A549 (cell line): ENCODE measurements around the gene XAB2. TPM values are rescaled to one million over a fixed set of nuclear protein-coding genes. Genes with fewer than 3 reads are reported as not detected.
A peak's percentile ranks its signal among the peaks of the same experiment; 100 is the strongest.

Experiments used
- ATAC-seq, 2 experiments: fragments of 200-7000 bp in 1 of 2; fragments of >200 bp in 1 of 2; cut with Nextera tagmentation in 1 of 2; cut with Tn5 transposase in 1 of 2; 3 replicates each; pipeline versions ENCODE4 v1.8.0 to v1.9.1; 2018 to 2020; ENCODE audit warnings: mild to moderate bottlenecking in 1 of 2, moderate library complexity in 1 of 2
- CTCF ChIA-PET: fragments of 300-600 bp; sonication (Branson Sonifier 250); formaldehyde crosslinking; extraction: SDS; loops from one replicate; lab custom pipeline; 2021; ENCODE audit warnings: antibody characterized with exemption, inconsistent platforms; lab: Yijun Ruan, JAX
- POLR2A ChIA-PET: fragments of 350-600 bp; formaldehyde crosslinking; extraction: SDS; loops from one replicate; lab custom pipeline; 2021; ENCODE audit warnings: antibody characterized with exemption, inconsistent platforms; lab: Yijun Ruan, JAX
- DNase-seq, 2 experiments: peaks; one replicate each; pipeline versions ENCODE4 v3.0.0 to v3.0.0-alpha.2; 2011 to 2016; ENCODE audit warnings: low read depth in 1 of 2, low spot score in 1 of 2
- FAIRE-seq: peaks from 2 replicates; lab custom pipeline; 2011; peaks lifted over from hg19 to GRCh38; lab: Jason Lieb, UNC
- H3K27ac ChIP-seq, 2 experiments: fragments of >200 bp; sonication (Bioruptor Twin); formaldehyde crosslinking; 3 replicates each; pipeline ENCODE4 v1.5.1; 2016 to 2017
- H3K4me1 ChIP-seq: fragments of >200 bp; sonication (Bioruptor Twin); formaldehyde crosslinking; 3 replicates; pipeline ENCODE4 v1.6.1; 2016
- H3K4me2 ChIP-seq: fragments of >200 bp; sonication (Bioruptor Twin); formaldehyde crosslinking; 3 replicates; pipeline ENCODE4 v1.6.1; 2016
- H3K4me3 ChIP-seq: fragments of >200 bp; sonication (Bioruptor Twin); formaldehyde crosslinking; 3 replicates; pipeline ENCODE4 v1.5.1; 2016
- H3K9me3 ChIP-seq: fragments of >200 bp; sonication (Bioruptor Twin); formaldehyde crosslinking; 3 replicates; pipeline ENCODE4 v1.6.1; 2016
- CEBPB ChIP-seq, 2 experiments: fragments of >200 bp in 1 of 2; sonication (Bioruptor Twin) in 1 of 2; formaldehyde crosslinking in 1 of 2; IDR thresholded peaks; 2 replicates each; pipeline ENCODE4 v1.6.1; 2012 to 2016
- CHD2 ChIP-seq: fragments of 150-350 bp; IDR thresholded peaks from 2 replicates; pipeline ENCODE4 v1.6.1; 2014; ENCODE audit warnings: low read length; ENCODE audit not compliant: partially characterized antibody
- CHD4 ChIP-seq: fragments of 200-600 bp; sonication (generic); IDR thresholded peaks from 2 replicates; pipeline ENCODE4 v1.6.1; 2016; ENCODE audit warnings: antibody characterized with exemption, mild to moderate bottlenecking, borderline replicate concordance
- EHMT2 ChIP-seq: fragments of 200-600 bp; sonication (generic); IDR thresholded peaks from 2 replicates; pipeline ENCODE4 v1.6.1; 2016; ENCODE audit warnings: antibody characterized with exemption, low read depth, mild to moderate bottlenecking, moderate library complexity
- EP300 ChIP-seq, 2 experiments: fragments of >200 bp; sonication (Bioruptor Twin); formaldehyde crosslinking; IDR thresholded peaks; 2 replicates in 1 of 2; 3 replicates in 1 of 2; pipeline ENCODE4 v1.6.1; 2016 to 2017
- FOSL2 ChIP-seq, 2 experiments: fragments of 450-650 bp in 1 of 2; fragments of >200 bp in 1 of 2; sonication (Bioruptor Twin) in 1 of 2; formaldehyde crosslinking; IDR thresholded peaks; 2 replicates each; pipeline versions ENCODE4 v1.5.0 to v1.6.1; 2016 to 2020; ENCODE audit warnings: mild to moderate bottlenecking in 1 of 2, moderate library complexity in 1 of 2
- HDAC2 ChIP-seq: fragments of 200-600 bp; sonication (generic); IDR thresholded peaks from 2 replicates; pipeline ENCODE4 v1.6.1; 2016
- HOXB5 ChIP-seq: fragments of 250-450 bp; sonication (Bioruptor Pico); IDR thresholded peaks from 2 replicates; pipeline ENCODE4 v1.5.0; 2020; ENCODE audit warnings: mild to moderate bottlenecking, moderate library complexity
- JUN ChIP-seq, 2 experiments: fragments of >200 bp; sonication (Bioruptor Twin); formaldehyde crosslinking; IDR thresholded peaks; 2 replicates in 1 of 2; 3 replicates in 1 of 2; pipeline ENCODE4 v1.6.1; 2016 to 2017
- KDM1A ChIP-seq: fragments of 200-600 bp; sonication (generic); IDR thresholded peaks from 2 replicates; pipeline ENCODE4 v1.6.1; 2016; ENCODE audit warnings: low read depth, mild to moderate bottlenecking
- MAFK ChIP-seq: fragments of 450-650 bp; IDR thresholded peaks from 2 replicates; pipeline ENCODE4 v1.6.1; 2014; ENCODE audit not compliant: partially characterized antibody
- MYC ChIP-seq: IDR thresholded peaks from 2 replicates; pipeline ENCODE4 v1.6.1; 2012; ENCODE audit warnings: mild to moderate bottlenecking, inconsistent platforms, low read length, improper control_type of control experiment, borderline replicate concordance
- NFE2L2 ChIP-seq: fragments of 150-350 bp; conservative IDR thresholded peaks from 2 replicates; pipeline ENCODE4 v1.6.1; 2014; ENCODE audit warnings: low read length
- NR3C1 ChIP-seq: fragments of >200 bp; sonication (Bioruptor Twin); formaldehyde crosslinking; IDR thresholded peaks from 3 replicates; pipeline ENCODE4 v1.6.1; 2017
- PHF8 ChIP-seq: fragments of 200-600 bp; sonication (generic); IDR thresholded peaks from 2 replicates; pipeline ENCODE4 v1.6.1; 2016; ENCODE audit warnings: low read depth, mild to moderate bottlenecking, antibody characterized with exemption, moderate library complexity, borderline replicate concordance
- POLR2A ChIP-seq: IDR thresholded peaks from 2 replicates; pipeline ENCODE4 v1.6.1; 2012; ENCODE audit warnings: mild to moderate bottlenecking, low read length
- POLR2AphosphoS2 ChIP-seq: conservative IDR thresholded peaks from 2 replicates; pipeline ENCODE4 v1.6.1; 2012; ENCODE audit warnings: low read length, improper control_type of control experiment, inconsistent platforms
- RAD21 ChIP-seq, 2 experiments: fragments of >200 bp in 1 of 2; sonication (Bioruptor Twin) in 1 of 2; formaldehyde crosslinking in 1 of 2; IDR thresholded peaks in 1 of 2; conservative IDR thresholded peaks in 1 of 2; 2 replicates in 1 of 2; 3 replicates in 1 of 2; pipeline ENCODE4 v1.6.1; 2012 to 2018; ENCODE audit warnings: inconsistent platforms in 1 of 2
- RARB ChIP-seq: fragments of 250-450 bp; sonication (Bioruptor Pico); IDR thresholded peaks from 2 replicates; pipeline ENCODE4 v1.8.0; 2021; ENCODE audit warnings: mild to moderate bottlenecking, moderate library complexity
- TP53 ChIP-seq: fragments of 250-450 bp; sonication (Bioruptor Pico); IDR thresholded peaks from 2 replicates; pipeline ENCODE4 v1.5.0; 2021; ENCODE audit warnings: mild to moderate bottlenecking, moderate library complexity
- ZSCAN20 ChIP-seq: fragments of 250-450 bp; sonication (Bioruptor Pico); IDR thresholded peaks from 2 replicates; pipeline ENCODE4 v1.8.0; 2022; ENCODE audit warnings: mild to moderate bottlenecking, moderate library complexity
- WGBS: methylation state at CpG from one replicate; pipeline ENCODE4 v1.1.6; 2017; ENCODE audit errors: missing lambda C conversion rate; 5-methylcytosine and 5-hydroxymethylcytosine counted together
- polyA plus RNA-seq, 4 experiments: library from polyadenylated mRNA; depleted of rRNA in 3 of 4; stranded (reverse); fragments of >200 nt; fragmentation: RNase III in 1 of 4; extraction: RNeasy Plus Mini Kit Qiagen cat#74134 plus additional on column Dnase treatment in 1 of 4; gene quantifications; 2 replicates in 3 of 4; 3 replicates in 1 of 4; pipeline ENCODE4 v1.2.3, GENCODE V29; 2011 to 2017
- TF ChIP-seq, protein P1 (sequence below): fragments of >200 bp; sonication (Bioruptor Twin); formaldehyde crosslinking; IDR thresholded peaks from 2 replicates; pipeline ENCODE4 v1.6.1; 2016
- TF ChIP-seq, protein P2 (sequence below): IDR thresholded peaks from 2 replicates; pipeline ENCODE4 v1.6.1; 2012; ENCODE audit warnings: low read depth, borderline replicate concordance
- TF ChIP-seq, protein P3 (sequence below): fragments of 250-450 bp; sonication (Bioruptor Pico); IDR thresholded peaks from 2 replicates; pipeline ENCODE4 v1.5.0; 2021; ENCODE audit warnings: mild to moderate bottlenecking, moderate library complexity, borderline replicate concordance
- TF ChIP-seq, protein P4 (sequence below): fragments of 150-350 bp; IDR thresholded peaks from 2 replicates; pipeline ENCODE4 v1.6.1; 2014; ENCODE audit warnings: low read depth, mild to moderate bottlenecking, low read length
- TF ChIP-seq, protein P5 (sequence below): IDR thresholded peaks from 2 replicates; pipeline ENCODE4 v1.6.1; 2012

XAB2 gene
- polyA plus RNA-seq, 2 of the 4 experiments (the other 2 are of a cell fraction): 15.0 to 21.2 TPM

DNA sequence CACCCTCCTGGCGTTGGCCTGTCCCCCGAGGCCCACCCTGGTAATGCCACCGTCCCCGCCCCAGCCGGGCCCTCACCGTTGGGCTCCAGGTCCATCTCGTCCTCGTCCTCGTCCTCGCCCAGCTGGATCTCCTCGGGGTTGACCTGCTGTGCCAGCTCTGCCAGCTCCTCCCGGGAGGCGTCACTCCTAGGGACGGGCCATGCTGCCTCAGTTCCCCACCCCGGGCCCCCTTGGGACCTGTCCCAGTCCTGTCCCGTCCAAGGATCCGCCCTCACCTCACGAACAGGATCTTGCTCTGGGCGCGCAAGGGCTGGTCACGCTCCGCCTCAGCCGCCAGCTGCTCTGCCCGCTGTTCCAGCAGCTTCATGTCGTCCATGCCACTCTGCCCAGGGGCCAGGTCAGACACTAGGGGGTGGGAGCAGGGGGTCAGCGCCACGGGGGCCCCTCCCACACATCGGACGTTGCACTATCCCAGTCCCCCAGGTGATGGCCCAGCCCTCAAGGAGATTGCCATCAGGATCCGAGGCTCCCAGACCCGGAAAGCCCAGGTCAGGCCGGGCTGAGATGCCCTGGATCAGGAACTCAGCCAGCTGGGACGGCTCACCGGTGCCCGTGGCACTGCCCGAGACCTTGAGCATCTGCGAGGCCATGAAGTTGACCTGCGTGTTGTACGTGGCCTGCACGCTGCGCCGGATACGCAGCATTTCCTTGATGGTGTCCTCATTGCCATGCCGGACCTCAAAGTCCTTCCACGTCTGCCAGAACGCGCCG, 9.5 kb downstream of the XAB2 start (continued):
- TF ChIP-seq KDM1A (no peak), NFE2L2 (no peak), PHF8 (no peak), EHMT2 (no peak)
- TF ChIP-seq, protein P1, sequence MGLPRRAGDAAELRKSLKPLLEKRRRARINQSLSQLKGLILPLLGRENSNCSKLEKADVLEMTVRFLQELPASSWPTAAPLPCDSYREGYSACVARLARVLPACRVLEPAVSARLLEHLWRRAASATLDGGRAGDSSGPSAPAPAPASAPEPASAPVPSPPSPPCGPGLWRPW: no peak

DNA sequence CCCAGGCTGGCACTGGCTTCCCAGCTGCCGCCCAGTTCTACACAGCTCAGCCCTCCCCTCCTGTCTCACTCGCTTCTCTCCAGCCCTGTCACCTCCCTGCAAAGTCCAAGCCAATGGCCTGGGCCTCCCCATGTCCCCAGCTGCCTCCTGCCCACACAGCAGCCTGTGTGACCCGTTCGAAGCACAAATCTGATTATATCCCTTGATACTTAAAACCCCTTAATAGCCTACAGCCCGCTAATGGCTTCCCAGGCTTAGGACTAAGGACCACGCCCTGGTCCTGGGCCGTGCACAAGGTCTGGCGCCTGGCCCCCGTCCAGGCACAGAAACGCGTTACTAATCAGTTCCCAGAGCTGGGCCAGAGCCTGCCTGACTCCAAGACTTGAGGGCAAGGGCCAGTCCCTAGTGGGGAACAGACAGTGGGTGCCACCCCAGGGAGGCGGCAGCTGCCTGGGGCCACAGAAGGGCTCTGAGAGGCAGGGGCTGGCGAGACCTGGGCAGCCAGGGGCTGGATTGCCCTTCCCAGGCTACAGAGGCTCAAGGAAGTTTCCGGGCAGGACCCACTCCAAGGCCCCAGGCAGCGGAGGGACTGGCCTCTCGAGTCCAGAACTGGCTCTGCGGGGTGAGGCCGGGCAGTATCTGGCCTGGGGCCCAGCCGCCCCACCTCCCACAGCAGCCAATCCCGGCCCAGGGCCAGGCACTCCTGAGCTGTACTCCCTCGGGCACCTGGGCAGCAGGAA, 10.4 kb downstream of the XAB2 start:
- WGBS: 92% methylated on average over 13 of the region's 21 CpGs
- no peak for FAIRE-seq
- Histone ChIP-seq H3K27ac (no peak overlapping the region), H3K4me1 (no peaks in the 10 kb centered on the region), H3K4me2 (no peak overlapping the region), H3K4me3 (no peak overlapping the region), H3K9me3 (no peaks in the 10 kb centered on the region)
- TF ChIP-seq HDAC2 (no peak), POLR2AphosphoS2 (no peak), POLR2A (no peak), CHD2 (no peak), CHD4 (no peak), FOSL2 (IDR thresholded peaks at IDR 0.05) (no peak), FOSL2 (CRISPR knock-in tag; IDR thresholded peaks at IDR 0.05) (no peak), NR3C1 (no peak), RARB (CRISPR knock-in tag) (no peak), MAFK (no peak), JUN (IDR thresholded peaks at IDR 0.05) (no peak), EP300 (IDR thresholded peaks at IDR 0.05) (no peak), MYC (no peak)
- TF ChIP-seq, protein P2, sequence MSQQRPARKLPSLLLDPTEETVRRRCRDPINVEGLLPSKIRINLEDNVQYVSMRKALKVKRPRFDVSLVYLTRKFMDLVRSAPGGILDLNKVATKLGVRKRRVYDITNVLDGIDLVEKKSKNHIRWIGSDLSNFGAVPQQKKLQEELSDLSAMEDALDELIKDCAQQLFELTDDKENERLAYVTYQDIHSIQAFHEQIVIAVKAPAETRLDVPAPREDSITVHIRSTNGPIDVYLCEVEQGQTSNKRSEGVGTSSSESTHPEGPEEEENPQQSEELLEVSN: no peak
- TF ChIP-seq, protein P3, sequence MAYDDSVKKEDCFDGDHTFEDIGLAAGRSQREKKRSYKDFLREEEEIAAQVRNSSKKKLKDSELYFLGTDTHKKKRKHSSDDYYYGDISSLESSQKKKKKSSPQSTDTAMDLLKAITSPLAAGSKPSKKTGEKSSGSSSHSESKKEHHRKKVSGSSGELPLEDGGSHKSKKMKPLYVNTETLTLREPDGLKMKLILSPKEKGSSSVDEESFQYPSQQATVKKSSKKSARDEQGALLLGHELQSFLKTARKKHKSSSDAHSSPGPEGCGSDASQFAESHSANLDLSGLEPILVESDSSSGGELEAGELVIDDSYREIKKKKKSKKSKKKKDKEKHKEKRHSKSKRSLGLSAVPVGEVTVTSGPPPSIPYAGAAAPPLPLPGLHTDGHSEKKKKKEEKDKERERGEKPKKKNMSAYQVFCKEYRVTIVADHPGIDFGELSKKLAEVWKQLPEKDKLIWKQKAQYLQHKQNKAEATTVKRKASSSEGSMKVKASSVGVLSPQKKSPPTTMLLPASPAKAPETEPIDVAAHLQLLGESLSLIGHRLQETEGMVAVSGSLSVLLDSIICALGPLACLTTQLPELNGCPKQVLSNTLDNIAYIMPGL: no peak
- no peak for DNase-seq
- no peak; a peak in 1 of 6 replicates for ATAC-seq
- POLR2A ChIA-PET: interaction anchor here (1.0 kb wide), 1 partner anchor 11 kb away, joined by 3 read pairs; the partner anchor contains the start of genes PET100 and XAB2
- CTCF ChIA-PET: interaction anchor here (1.5 kb wide), 1 partner anchor 51 kb away, joined by 3 read pairs; no protein-coding TSS in a partner anchor

DNA sequence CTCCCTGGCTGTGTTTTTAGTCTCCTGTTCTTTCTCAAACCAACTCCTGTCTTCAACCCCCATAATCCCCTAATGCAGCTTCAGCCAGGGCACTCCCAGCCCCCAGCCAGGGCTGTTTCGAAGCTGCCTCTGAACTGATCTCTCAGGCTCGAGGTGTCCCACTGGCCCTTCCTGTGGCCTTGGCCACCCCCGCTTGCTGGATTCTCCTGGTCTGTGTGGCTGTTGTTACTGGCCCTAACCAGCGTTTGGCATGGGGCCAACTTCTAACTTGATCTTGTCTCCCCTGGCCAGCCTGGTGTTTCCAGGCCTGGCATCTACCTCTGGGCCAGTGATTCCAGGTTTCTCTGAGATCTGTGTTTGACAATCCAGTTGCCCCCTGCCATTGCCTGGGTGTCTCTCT, 11.0 kb downstream of the XAB2 start:
- ChIA-PET CTCF (interaction anchor here (1.5 kb wide), 1 partner anchor 50 kb away, joined by 3 read pairs; no protein-coding TSS in a partner anchor), POLR2A (no interaction called here)
- FAIRE-seq: no peak
- ATAC-seq: no peak; a peak in 2 of 6 replicates
- TF ChIP-seq, protein P4, sequence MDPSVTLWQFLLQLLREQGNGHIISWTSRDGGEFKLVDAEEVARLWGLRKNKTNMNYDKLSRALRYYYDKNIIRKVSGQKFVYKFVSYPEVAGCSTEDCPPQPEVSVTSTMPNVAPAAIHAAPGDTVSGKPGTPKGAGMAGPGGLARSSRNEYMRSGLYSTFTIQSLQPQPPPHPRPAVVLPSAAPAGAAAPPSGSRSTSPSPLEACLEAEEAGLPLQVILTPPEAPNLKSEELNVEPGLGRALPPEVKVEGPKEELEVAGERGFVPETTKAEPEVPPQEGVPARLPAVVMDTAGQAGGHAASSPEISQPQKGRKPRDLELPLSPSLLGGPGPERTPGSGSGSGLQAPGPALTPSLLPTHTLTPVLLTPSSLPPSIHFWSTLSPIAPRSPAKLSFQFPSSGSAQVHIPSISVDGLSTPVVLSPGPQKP: no peak
- TF ChIP-seq ZSCAN20: no peak
- TF ChIP-seq, protein P5, sequence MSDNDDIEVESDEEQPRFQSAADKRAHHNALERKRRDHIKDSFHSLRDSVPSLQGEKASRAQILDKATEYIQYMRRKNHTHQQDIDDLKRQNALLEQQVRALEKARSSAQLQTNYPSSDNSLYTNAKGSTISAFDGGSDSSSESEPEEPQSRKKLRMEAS: no peak
- no peak for TF ChIP-seq CEBPB (IDR thresholded peaks at IDR 0.05)
- no peak for TF ChIP-seq TP53 (CRISPR knock-in tag)
- TF ChIP-seq RAD21 (conservative IDR thresholded peaks at IDR 0.05 in 1 of 2, IDR thresholded peaks at IDR 0.05 in 1 of 2): no peak
- TF ChIP-seq HOXB5 (CRISPR knock-in tag): no peak
- TF ChIP-seq KDM1A: no peak
- no peak overlapping the region for H3K4me2 ChIP-seq
- peak in 1 of 2 experiments; percentile 21 for DNase-seq
- 67% methylated on average over 4 of the region's 4 CpGs for WGBS
- H3K9me3 ChIP-seq: no peaks in the 10 kb centered on the region
- no peak overlapping the region for H3K27ac ChIP-seq
- H3K4me1 ChIP-seq: no peaks in the 10 kb centered on the region
- H3K4me3 ChIP-seq: no peak overlapping the region
